Suppressor macrophage treated with lipopolysaccharide for 4 hours (primary cell): ENCODE measurements around the gene PPP1R36.

Experiments
- DNase-seq: peaks from one replicate; pipeline ENCODE4 v3.0.0-alpha.2; 2020

Gene PPP1R36

GRCh38 chr14:64572386-64573104 lies 22.8 kb downstream of the PPP1R36 start:
- DNase-seq, result no peak

GRCh38 chr14:64573109-64573508 lies 23.3 kb downstream of the PPP1R36 start:
- DNase-seq, result no peak

- no peak for DNase-seq
These were observed 24.8 kb downstream of the PPP1R36 start for GRCh38 chr14:64574371-64575107.

- no peak for DNase-seq
These were observed 27.4 kb downstream of the PPP1R36 start for GRCh38 chr14:64577211-64577610.

- no peak for DNase-seq
These were observed 30.7 kb downstream of the PPP1R36 start for GRCh38 chr14:64580467-64580866.

- DNase-seq, result no peak
These were observed 31.6 kb downstream of the PPP1R36 start for GRCh38 chr14:64581363-64581762.

- no peak for DNase-seq
These were observed 32.1 kb downstream of the PPP1R36 start for GRCh38 chr14:64581817-64582216.

- DNase-seq, result no peak
These were observed 34.4 kb downstream of the PPP1R36 start for GRCh38 chr14:64584190-64584589.

GRCh38 chr14:64591809-64592208 lies 42.0 kb downstream of the PPP1R36 start:
- DNase-seq, result no peak

GRCh38 chr14:64594438-64594837 lies 44.7 kb downstream of the PPP1R36 start:
- no peak for DNase-seq

- DNase-seq, result no peak
These were observed 48.6 kb downstream of the PPP1R36 start for GRCh38 chr14:64598404-64598803.

- no peak for DNase-seq
These were observed 51.8 kb downstream of the PPP1R36 start for GRCh38 chr14:64601571-64601970.

GRCh38 chr14:64602826-64603225 lies 53.1 kb downstream of the PPP1R36 start:
- no peak for DNase-seq

GRCh38 chr14:64604001-64604400 lies 54.2 kb downstream of the PPP1R36 start:
- no peak for DNase-seq

- DNase-seq, result no peak
These were observed 55.1 kb downstream of the PPP1R36 start for GRCh38 chr14:64604881-64605280.

- no peak for DNase-seq
These were observed 56.3 kb downstream of the PPP1R36 start for GRCh38 chr14:64605926-64606685.

- DNase-seq, result no peak
These were observed 60.4 kb downstream of the PPP1R36 start for GRCh38 chr14:64610049-64610746.

GRCh38 chr14:64611358-64612020 lies 61.7 kb downstream of the PPP1R36 start:
- no peak for DNase-seq

GRCh38 chr14:64612021-64612380 lies 62.2 kb downstream of the PPP1R36 start:
- no peak for DNase-seq

- DNase-seq, result no peak
These were observed 63.4 kb downstream of the PPP1R36 start for GRCh38 chr14:64612971-64613666.

- DNase-seq, result no peak
These were observed 64.4 kb downstream of the PPP1R36 start for GRCh38 chr14:64614166-64614565.

- DNase-seq, result no peak
These were observed 65.1 kb downstream of the PPP1R36 start for GRCh38 chr14:64614805-64615391.
